GM12878 (cell line): ENCODE measurements around the gene PSPN. TPM values are rescaled to one million over a fixed set of nuclear protein-coding genes. Genes with fewer than 3 reads are reported as not detected.

ENCODE experiments used
- ATAC-seq: fragments of 200-7000 bp; cut with Tn5 transposase; 3 replicates; pipeline ENCODE4 v1.9.1; 2020; ENCODE audit warnings: mild to moderate bottlenecking, moderate library complexity
- BruUV-seq: library from RNA; stranded (reverse); fragments of 400-500 nt; replicated peaks from 2 replicates; lab custom pipeline; 2021; lab: Mats Ljungman, UMichigan
- CTCF ChIA-PET: fragments of 300-600 bp; sonication (Branson Sonifier 250); formaldehyde crosslinking; extraction: SDS; loops from one replicate; lab custom pipeline; 2021; ENCODE audit warnings: inconsistent platforms; lab: Yijun Ruan, JAX
- POLR2A ChIA-PET: fragments of 350-600 bp; formaldehyde crosslinking; extraction: SDS; loops from one replicate; lab custom pipeline; 2021; ENCODE audit warnings: inconsistent platforms; lab: Charles Lee
- RAD21 ChIA-PET: fragments of 300-600 bp; sonication (Branson Sonifier 250); formaldehyde crosslinking; loops from one replicate; lab custom pipeline; 2023; ENCODE audit warnings: antibody characterized with exemption; ENCODE audit not compliant: unreplicated experiment; lab: Charles Lee
- SMC1A ChIA-PET: fragments of 300-600 bp; sonication (Branson Sonifier 250); formaldehyde crosslinking; loops from one replicate; lab custom pipeline; 2023; ENCODE audit not compliant: unreplicated experiment, uncharacterized antibody; lab: Charles Lee
- DNase-seq: peaks from one replicate; pipeline ENCODE4 v3.0.0-alpha.2; 2011; ENCODE audit warnings: low read depth, low spot score
- FAIRE-seq: peaks from 3 replicates; lab custom pipeline; 2011; peaks lifted over from hg19 to GRCh38; lab: Jason Lieb, UNC
- H2AFZ ChIP-seq: 2 replicates; pipeline ENCODE4 v1.6.0; 2011; ENCODE audit warnings: low read depth, low read length, control low read depth; ENCODE audit not compliant: control insufficient read depth
- H3K27ac ChIP-seq: 2 replicates; pipeline ENCODE4 v1.5.1; 2011; ENCODE audit warnings: control low read depth; ENCODE audit not compliant: control insufficient read depth, insufficient read depth
- H3K27me3 ChIP-seq, 2 experiments: replicated peaks in 1 of 2; 2 replicates each; pipeline versions ENCODE4 v1.6.0 to v1.6.1; 2011; ENCODE audit warnings: low read length in 1 of 2; ENCODE audit not compliant: control insufficient read depth in 2 of 2, insufficient read depth in 2 of 2
- H3K36me3 ChIP-seq, 2 experiments: 2 replicates each; pipeline ENCODE4 v1.5.1; 2011; ENCODE audit warnings: low read length in 1 of 2; ENCODE audit not compliant: control insufficient read depth in 2 of 2, insufficient read depth in 2 of 2
- H3K4me1 ChIP-seq: 2 replicates; pipeline ENCODE4 v1.6.1; 2011; ENCODE audit warnings: mild to moderate bottlenecking, low read length, moderate library complexity, mixed read lengths; ENCODE audit not compliant: control insufficient read depth, insufficient read depth
- H3K4me2 ChIP-seq: 2 replicates; pipeline ENCODE4 v1.6.0; 2011; ENCODE audit warnings: control low read depth; ENCODE audit not compliant: control insufficient read depth, insufficient read depth
- H3K4me3 ChIP-seq: fragments of 200-600 bp; sonication (generic); 2 replicates; pipeline ENCODE4 v1.5.1; 2016
- H3K79me2 ChIP-seq: 2 replicates; pipeline ENCODE4 v1.6.0; 2011; ENCODE audit warnings: low read length; ENCODE audit not compliant: control insufficient read depth, insufficient read depth
- H3K9ac ChIP-seq: 2 replicates; pipeline ENCODE4 v1.8.0; 2011; ENCODE audit warnings: low read length, control low read depth, mixed read lengths; ENCODE audit not compliant: control insufficient read depth, insufficient read depth
- H3K9me3 ChIP-seq: replicated peaks from 3 replicates; pipeline ENCODE4 v1.5.1; 2011; ENCODE audit warnings: mild to moderate bottlenecking, low read length; ENCODE audit not compliant: control insufficient read depth, insufficient read depth
- H4K20me1 ChIP-seq: 2 replicates; pipeline ENCODE4 v1.6.0; 2011; ENCODE audit not compliant: control insufficient read depth, insufficient read depth
- CHD2 ChIP-seq: IDR thresholded peaks from 2 replicates; pipeline ENCODE4 v1.6.1; 2011; ENCODE audit warnings: low read depth, low read length, improper control_type of control experiment, borderline replicate concordance
- EP300 ChIP-seq, 2 experiments: fragments of 150-350 bp in 1 of 2; IDR thresholded peaks; 2 replicates each; pipeline ENCODE4 v1.6.1; 2011 to 2012; ENCODE audit warnings: low read depth in 2 of 2, low read length in 2 of 2, borderline replicate concordance in 1 of 2, improper control_type of control experiment in 1 of 2, inconsistent platforms in 1 of 2; ENCODE audit not compliant: control insufficient read depth in 1 of 2
- KAT2A ChIP-seq: conservative IDR thresholded peaks from 2 replicates; pipeline ENCODE4 v1.6.1; 2011; ENCODE audit warnings: low read depth, low read length; ENCODE audit not compliant: control insufficient read depth
- KLF5 ChIP-seq: fragments of 450-650 bp; IDR thresholded peaks from 2 replicates; pipeline ENCODE4 v1.6.1; 2014; ENCODE audit warnings: mild to moderate bottlenecking; ENCODE audit not compliant: partially characterized antibody
- NFYA ChIP-seq: IDR thresholded peaks from 2 replicates; pipeline ENCODE4 v1.6.1; 2011; ENCODE audit warnings: low read depth, mild to moderate bottlenecking, low read length, improper control_type of control experiment, borderline replicate concordance
- NR2F1 ChIP-seq: fragments of 450-650 bp; conservative IDR thresholded peaks from 2 replicates; pipeline ENCODE4 v1.6.1; 2017; ENCODE audit warnings: mild to moderate bottlenecking
- SMARCA5 ChIP-seq: fragments of 450-650 bp; IDR thresholded peaks from 2 replicates; pipeline ENCODE4 v1.6.1; 2017; ENCODE audit warnings: mild to moderate bottlenecking
- STAT1 ChIP-seq: fragments of 450-650 bp; conservative IDR thresholded peaks from 2 replicates; pipeline ENCODE4 v1.6.1; 2014; ENCODE audit warnings: antibody characterized with exemption, mild to moderate bottlenecking
- TARDBP ChIP-seq: IDR thresholded peaks from 2 replicates; pipeline ENCODE4 v1.6.1; 2016; ENCODE audit warnings: borderline replicate concordance
- WGBS: methylation state at CpG from one replicate; pipeline ENCODE4 v1.1.6; 2016; ENCODE audit warnings: low lambda C conversion rate; ENCODE audit not compliant: insufficient replicate concordance, insufficient coverage; ENCODE audit errors: missing lambda C conversion rate; 5-methylcytosine and 5-hydroxymethylcytosine counted together
- in situ Hi-C: fragments of 300-500 bp; cut with MboI; formaldehyde crosslinking; loops from 9 replicates; pipeline ENCODE4 v1.14.3; 2018; ENCODE audit warnings: mixed read lengths
- intact Hi-C: fragments of 100-400 bp; cut with micrococcal nuclease; formaldehyde crosslinking; loops from one replicate; pipeline ENCODE4 v1.14.2; 2022; ENCODE audit not compliant: unreplicated experiment
- polyA plus RNA-seq, 11 experiments: library from polyadenylated mRNA; depleted of rRNA in 4 of 11; unstranded in 6 of 11; stranded (reverse) in 5 of 11; fragments of >200 nt; fragmentation: Nextera tagmentation in 4 of 11; fragmentation: Illumina TruSeq in 1 of 11; extraction: Ambion mirVana in 4 of 11; extraction: Trizol in 1 of 11; gene quantifications; 1 replicate in 1 of 11; 2 replicates in 10 of 11; pipeline versions ENCODE4 v1.2.1 to v1.2.3, GENCODE V29; 2011 to 2016; ENCODE audit warnings: inconsistent platforms in 2 of 11, missing spikeins in 2 of 11, low read depth in 1 of 11
- total RNA-seq, 4 experiments: library from RNA; depleted of rRNA in 3 of 4; stranded (reverse); fragments of >200 nt in 3 of 4; fragmentation: Illumina TruSeq in 1 of 4; extraction: Trizol in 1 of 4; gene quantifications; 2 replicates each; pipeline versions ENCODE4 v1.2.1 to v1.2.3, GENCODE V29; 2013 to 2021
- TF ChIP-seq, protein P1 (sequence below): fragments of 150-350 bp; IDR thresholded peaks from 2 replicates; pipeline ENCODE4 v1.6.1; 2014; ENCODE audit warnings: mild to moderate bottlenecking, low read depth, low read length

PSPN gene
- total and polyA plus RNA-seq, 10 of the 15 experiments (the other 5 are each of a cell fraction or from before 2014, with no cell fraction given) = 0.27 to 1.2 (median 0.66) TPM

DNA sequence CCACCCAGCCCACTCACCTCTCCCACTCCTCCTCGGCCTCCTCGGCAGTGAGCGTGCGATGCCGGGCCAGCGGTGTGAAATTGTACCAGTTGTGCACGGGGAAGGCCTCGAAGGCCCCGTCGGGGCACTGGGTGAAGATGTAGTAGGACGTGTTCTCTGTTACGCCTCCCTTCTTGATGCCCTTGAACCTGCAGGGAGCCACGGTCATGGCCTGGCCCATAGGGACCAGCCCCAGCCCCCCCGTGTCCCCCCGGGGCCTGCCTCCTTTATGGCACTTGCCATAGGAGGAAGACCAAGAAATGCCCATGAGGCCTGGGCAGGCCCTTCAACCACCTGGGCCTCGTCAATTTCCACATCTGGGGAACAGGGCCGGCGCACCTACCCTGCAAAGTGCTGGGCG lies 11.6 kb upstream of the PSPN start:
- ATAC-seq = no peak
- CTCF ChIA-PET = no interaction called here
- FAIRE-seq = no peak
- no peaks in the 10 kb centered on the region for H3K27me3 ChIP-seq
- SMC1A ChIA-PET = no interaction called here
- H2AFZ ChIP-seq = no peak overlapping the region
- DNase-seq = no peak
- intact Hi-C loops (no loop called here), in situ Hi-C loops (no loop called here)
- no peaks in the 10 kb centered on the region for H3K9me3 ChIP-seq
- BruUV-seq = no TSS peak
- peaks cover 7% of the 10 kb centered on the region for H3K4me1 ChIP-seq
- H3K79me2 ChIP-seq = peaks cover 13% of the 10 kb centered on the region
- no peak overlapping the region for H3K27ac ChIP-seq
- WGBS = over 99% methylated on average over 19 of the region's 19 CpGs
- no peak overlapping the region for H3K9ac ChIP-seq
- RAD21 ChIA-PET = no interaction called here
- POLR2A ChIA-PET = no interaction called here
- H4K20me1 ChIP-seq = no peaks in the 10 kb centered on the region
- peaks cover 24 to 33% of the 10 kb centered on the region in 2 experiments; a peak in 3 of 4 replicates for H3K36me3 ChIP-seq
- H3K4me3 ChIP-seq = no peak overlapping the region
- H3K4me2 ChIP-seq = no peak overlapping the region
- no peak for TF ChIP-seq NFYA
- TF ChIP-seq, protein P1, sequence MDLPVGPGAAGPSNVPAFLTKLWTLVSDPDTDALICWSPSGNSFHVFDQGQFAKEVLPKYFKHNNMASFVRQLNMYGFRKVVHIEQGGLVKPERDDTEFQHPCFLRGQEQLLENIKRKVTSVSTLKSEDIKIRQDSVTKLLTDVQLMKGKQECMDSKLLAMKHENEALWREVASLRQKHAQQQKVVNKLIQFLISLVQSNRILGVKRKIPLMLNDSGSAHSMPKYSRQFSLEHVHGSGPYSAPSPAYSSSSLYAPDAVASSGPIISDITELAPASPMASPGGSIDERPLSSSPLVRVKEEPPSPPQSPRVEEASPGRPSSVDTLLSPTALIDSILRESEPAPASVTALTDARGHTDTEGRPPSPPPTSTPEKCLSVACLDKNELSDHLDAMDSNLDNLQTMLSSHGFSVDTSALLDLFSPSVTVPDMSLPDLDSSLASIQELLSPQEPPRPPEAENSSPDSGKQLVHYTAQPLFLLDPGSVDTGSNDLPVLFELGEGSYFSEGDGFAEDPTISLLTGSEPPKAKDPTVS = no peak
- TF ChIP-seq SMARCA5 = no peak
- TF ChIP-seq TARDBP = no peak
- no peak for TF ChIP-seq KLF5
- TF ChIP-seq EP300 (IDR thresholded peaks at IDR 0.05; ENCODE audit: borderline replicate concordance in 1 of 2, control insufficient read depth in 1 of 2, low read depth in 2 of 2, low read length in 2 of 2) = no peak
- TF ChIP-seq STAT1 = no peak
- no peak for TF ChIP-seq CHD2
- no peak for TF ChIP-seq KAT2A
- TF ChIP-seq NR2F1 = no peak
